ENCODE measurements around the gene TPI1.
"Not testable (repeated sequence)": the region's sequence is repeated elsewhere in the genome, so short reads cannot be mapped to it uniquely, and the experiment has no call there.

Gene TPI1

GRCh38 chr12:6872073-6873048 lies 5.0 kb downstream of the TPI1 start:
- H3K27me3 Mint-ChIP-seq (ENCODE audit: low read depth, poor library complexity), result no peaks in the 10 kb centered on the region
- peak overlapping the region; percentile 89 for H3K4me3 Mint-ChIP-seq
- TF ChIP-seq, protein P1, sequence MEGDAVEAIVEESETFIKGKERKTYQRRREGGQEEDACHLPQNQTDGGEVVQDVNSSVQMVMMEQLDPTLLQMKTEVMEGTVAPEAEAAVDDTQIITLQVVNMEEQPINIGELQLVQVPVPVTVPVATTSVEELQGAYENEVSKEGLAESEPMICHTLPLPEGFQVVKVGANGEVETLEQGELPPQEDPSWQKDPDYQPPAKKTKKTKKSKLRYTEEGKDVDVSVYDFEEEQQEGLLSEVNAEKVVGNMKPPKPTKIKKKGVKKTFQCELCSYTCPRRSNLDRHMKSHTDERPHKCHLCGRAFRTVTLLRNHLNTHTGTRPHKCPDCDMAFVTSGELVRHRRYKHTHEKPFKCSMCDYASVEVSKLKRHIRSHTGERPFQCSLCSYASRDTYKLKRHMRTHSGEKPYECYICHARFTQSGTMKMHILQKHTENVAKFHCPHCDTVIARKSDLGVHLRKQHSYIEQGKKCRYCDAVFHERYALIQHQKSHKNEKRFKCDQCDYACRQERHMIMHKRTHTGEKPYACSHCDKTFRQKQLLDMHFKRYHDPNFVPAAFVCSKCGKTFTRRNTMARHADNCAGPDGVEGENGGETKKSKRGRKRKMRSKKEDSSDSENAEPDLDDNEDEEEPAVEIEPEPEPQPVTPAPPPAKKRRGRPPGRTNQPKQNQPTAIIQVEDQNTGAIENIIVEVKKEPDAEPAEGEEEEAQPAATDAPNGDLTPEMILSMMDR (IDR thresholded peaks at IDR 0.05), result peak; percentile 95
- peaks cover 45% of the 10 kb centered on the region for H3K36me3 Mint-ChIP-seq (ENCODE audit: low read depth)
- peak overlapping the region; percentile 38 for H3K27ac Mint-ChIP-seq
- H3K4me1 Mint-ChIP-seq, result peaks cover 48% of the 10 kb centered on the region
- DNase-seq, result peak; percentile 93
- H3K9me3 Mint-ChIP-seq, result no peaks in the 10 kb centered on the region

- peak within 1 kb of the TSS; percentile 92 for H3K27ac Mint-ChIP-seq
- peaks cover 47% of the 10 kb centered on the region for H3K36me3 Mint-ChIP-seq (ENCODE audit: low read depth)
- no peaks in the 10 kb centered on the region for H3K9me3 Mint-ChIP-seq
- TF ChIP-seq, protein P1 (IDR thresholded peaks at IDR 0.05), result no peak
- H3K4me3 Mint-ChIP-seq, result peak within 1 kb of the TSS; percentile 89
- peak; percentile 100 for DNase-seq
- no peaks in the 10 kb centered on the region for H3K27me3 Mint-ChIP-seq (ENCODE audit: low read depth, poor library complexity)
- H3K4me1 Mint-ChIP-seq, result peaks cover 46% of the 10 kb centered on the region
These were observed 6.0 kb downstream of the TPI1 start, which contains the start of gene SPSB2 for GRCh38 chr12:6873094-6874014. SPSB2 (minus strand) TSS chr12:6873303; CDS start chr12:6872901, 402 bp downstream.

GRCh38 chr12:6874015-6874368 lies 6.7 kb downstream of the TPI1 start:
- not testable (repeated sequence) for DNase-seq; H3K27me3 Mint-ChIP-seq (ENCODE audit: low read depth, poor library complexity); H3K9me3 Mint-ChIP-seq
- peak overlapping the region; percentile 92 for H3K27ac Mint-ChIP-seq
- H3K36me3 Mint-ChIP-seq (ENCODE audit: low read depth), result peaks cover 41% of the 10 kb centered on the region
- H3K4me3 Mint-ChIP-seq, result peak overlapping the region; percentile 89
- H3K4me1 Mint-ChIP-seq, result peaks cover 40% of the 10 kb centered on the region

GRCh38 chr12:6879824-6880223 lies 12.5 kb downstream of the TPI1 start:
- H3K27me3 Mint-ChIP-seq (ENCODE audit: low read depth, poor library complexity); DNase-seq; H3K9me3 Mint-ChIP-seq; H3K4me1 Mint-ChIP-seq; H3K27ac Mint-ChIP-seq; H3K4me3 Mint-ChIP-seq: not testable (repeated sequence)
- peaks cover 32% of the 10 kb centered on the region for H3K36me3 Mint-ChIP-seq (ENCODE audit: low read depth)

DNA sequence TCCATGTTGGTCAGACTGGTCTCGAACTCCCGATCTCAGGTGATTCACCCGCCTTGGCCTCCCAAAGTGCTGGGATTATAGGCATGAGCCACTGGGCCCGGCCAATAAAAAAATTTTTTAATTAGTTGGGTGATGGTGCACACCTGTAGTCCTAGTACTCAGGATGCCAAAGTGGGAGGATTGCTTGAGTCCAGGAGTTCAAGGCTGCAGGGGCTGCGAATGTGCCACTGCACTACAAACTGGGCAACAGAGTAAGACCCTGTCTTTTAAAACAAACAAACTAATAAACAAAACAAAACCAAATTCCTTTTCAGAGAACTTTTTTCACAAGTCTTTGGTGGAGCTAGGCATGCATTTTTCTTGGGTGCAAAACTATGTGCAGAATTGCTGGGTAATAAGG lies 15.9 kb downstream of the TPI1 start:
- TF ChIP-seq, protein P1 (IDR thresholded peaks at IDR 0.05), result no peak
- Mint-ChIP-seq H3K27me3 (ENCODE audit: low read depth, poor library complexity) (peaks cover 3% of the 10 kb centered on the region), H3K4me3 (no peak overlapping the region), H3K27ac (no peak overlapping the region), H3K36me3 (ENCODE audit: low read depth) (peaks cover 18% of the 10 kb centered on the region), H3K4me1 (peaks cover 20% of the 10 kb centered on the region), H3K9me3 (no peaks in the 10 kb centered on the region)
- DNase-seq, result no peak

- no peak overlapping the region for H3K4me3 Mint-ChIP-seq
- H3K4me1 Mint-ChIP-seq, result peaks cover 25% of the 10 kb centered on the region
- H3K27me3 Mint-ChIP-seq (ENCODE audit: low read depth, poor library complexity), result peaks cover 3% of the 10 kb centered on the region
- H3K36me3 Mint-ChIP-seq (ENCODE audit: low read depth), result peaks cover 18% of the 10 kb centered on the region
- TF ChIP-seq, protein P1 (IDR thresholded peaks at IDR 0.05), result no peak
- H3K27ac Mint-ChIP-seq, result no peak overlapping the region
- H3K9me3 Mint-ChIP-seq, result no peaks in the 10 kb centered on the region
- no peak for DNase-seq
These were observed 16.4 kb downstream of the TPI1 start for GRCh38 chr12:6883683-6884082.

Data from nephron progenitor cell (in vitro differentiated cells).